Fibroblast of mammary gland (primary cell): ENCODE measurements around the gene RRAS2.

ENCODE experiments used
- DNase-seq: peaks from one replicate; pipeline ENCODE4 v3.0.0-alpha.2; 2010; ENCODE audit warnings: low read depth
- H3K4me3 ChIP-seq: 2 replicates; pipeline ENCODE4 v1.5.1; 2011; ENCODE audit warnings: low read depth, mild to moderate bottlenecking, low read length, moderate library complexity; ENCODE audit not compliant: control insufficient read depth
- TF ChIP-seq, protein P1 (sequence below): conservative IDR thresholded peaks from 2 replicates; pipeline ENCODE4 v1.5.1; 2011; ENCODE audit warnings: low read depth, low read length, inconsistent platforms; ENCODE audit not compliant: control insufficient read depth, insufficient read depth

Gene RRAS2

GRCh38 chr11:14320020-14320419 lies 39.0 kb downstream of the RRAS2 start:
- TF ChIP-seq, protein P1, sequence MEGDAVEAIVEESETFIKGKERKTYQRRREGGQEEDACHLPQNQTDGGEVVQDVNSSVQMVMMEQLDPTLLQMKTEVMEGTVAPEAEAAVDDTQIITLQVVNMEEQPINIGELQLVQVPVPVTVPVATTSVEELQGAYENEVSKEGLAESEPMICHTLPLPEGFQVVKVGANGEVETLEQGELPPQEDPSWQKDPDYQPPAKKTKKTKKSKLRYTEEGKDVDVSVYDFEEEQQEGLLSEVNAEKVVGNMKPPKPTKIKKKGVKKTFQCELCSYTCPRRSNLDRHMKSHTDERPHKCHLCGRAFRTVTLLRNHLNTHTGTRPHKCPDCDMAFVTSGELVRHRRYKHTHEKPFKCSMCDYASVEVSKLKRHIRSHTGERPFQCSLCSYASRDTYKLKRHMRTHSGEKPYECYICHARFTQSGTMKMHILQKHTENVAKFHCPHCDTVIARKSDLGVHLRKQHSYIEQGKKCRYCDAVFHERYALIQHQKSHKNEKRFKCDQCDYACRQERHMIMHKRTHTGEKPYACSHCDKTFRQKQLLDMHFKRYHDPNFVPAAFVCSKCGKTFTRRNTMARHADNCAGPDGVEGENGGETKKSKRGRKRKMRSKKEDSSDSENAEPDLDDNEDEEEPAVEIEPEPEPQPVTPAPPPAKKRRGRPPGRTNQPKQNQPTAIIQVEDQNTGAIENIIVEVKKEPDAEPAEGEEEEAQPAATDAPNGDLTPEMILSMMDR = no peak
- H3K4me3 ChIP-seq = no peak overlapping the region
- peak; percentile 57 for DNase-seq

DNA sequence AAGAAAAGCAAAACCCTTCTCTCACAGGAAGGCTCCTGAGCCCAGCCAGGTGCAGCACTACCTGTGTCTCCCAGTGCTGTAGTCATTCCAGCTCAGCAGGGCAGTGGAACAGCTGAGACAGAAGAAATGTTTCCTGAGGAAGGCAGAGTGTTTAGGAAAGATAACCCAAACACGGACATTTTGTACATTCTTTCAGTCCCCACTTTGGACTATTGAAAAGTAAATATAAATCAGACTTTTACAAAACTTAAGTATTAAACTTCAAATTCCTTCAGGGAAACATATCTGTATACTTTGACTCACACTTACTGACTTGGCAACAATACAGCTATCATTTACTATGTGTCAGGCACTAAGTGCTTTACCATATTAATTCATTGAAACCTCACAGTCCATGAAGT lies 40.4 kb downstream of the RRAS2 start:
- peak; percentile 21 for DNase-seq
- TF ChIP-seq, protein P1 = no peak
- H3K4me3 ChIP-seq = no peak overlapping the region

- TF ChIP-seq, protein P1 = no peak
- H3K4me3 ChIP-seq = no peak overlapping the region
- no peak for DNase-seq
Measured at GRCh38 chr11:14317659-14318325, 41.2 kb downstream of the RRAS2 start.

- TF ChIP-seq, protein P1 = no peak
- DNase-seq = no peak
- H3K4me3 ChIP-seq = no peak overlapping the region
Measured at GRCh38 chr11:14315130-14315529, 43.9 kb downstream of the RRAS2 start.

GRCh38 chr11:14314127-14314526 lies 44.9 kb downstream of the RRAS2 start:
- H3K4me3 ChIP-seq = no peak overlapping the region
- TF ChIP-seq, protein P1 = no peak
- no peak for DNase-seq

DNA sequence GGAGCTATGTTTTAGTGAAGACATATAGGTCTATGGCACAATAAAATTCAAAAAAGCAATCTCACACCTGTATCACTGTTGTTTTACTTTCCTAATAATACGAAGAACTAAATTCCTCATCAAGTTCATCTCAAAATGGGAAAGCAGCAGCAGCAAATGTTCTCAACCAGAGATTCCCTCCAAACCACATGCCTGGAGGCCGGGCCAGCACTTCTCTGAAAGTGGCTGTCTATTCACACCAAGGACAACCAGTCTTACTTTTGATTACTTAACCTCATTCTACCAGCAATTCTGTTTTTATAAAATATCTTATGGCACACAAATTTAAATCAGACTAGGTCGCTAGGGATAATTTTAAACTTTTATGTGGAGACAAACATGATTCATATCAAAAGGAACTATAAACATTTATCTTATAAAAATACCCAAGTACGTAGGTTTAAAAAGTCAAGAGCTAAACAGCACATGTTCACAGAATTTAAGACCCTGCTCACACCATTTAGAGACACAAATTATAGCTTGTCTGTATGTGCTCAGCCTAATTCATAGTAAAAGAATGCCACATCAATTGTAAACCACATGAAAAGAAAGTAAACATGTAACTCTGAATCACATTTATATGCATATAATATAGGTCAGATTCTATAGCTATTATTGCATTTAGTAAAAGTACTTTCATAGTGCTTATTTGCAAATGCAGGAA lies 46.1 kb downstream of the RRAS2 start:
- H3K4me3 ChIP-seq = no peak overlapping the region
- TF ChIP-seq, protein P1 = no peak
- DNase-seq = peak; percentile 27
